Colonic mucosa (tissue), 4 donors: ENCODE measurements around the gene ETV6. TPM values are rescaled to one million over a fixed set of nuclear protein-coding genes. Genes with fewer than 3 reads are reported as not detected.

Experiments used
- DNase-seq: peaks from one replicate; pipeline ENCODE4 v3.0.0-alpha.2; 2020
- H3K27ac ChIP-seq: fragments of 200-600 bp; one replicate; pipeline ENCODE4 v1.8.0; 2021
- H3K27me3 ChIP-seq: fragments of 200-600 bp; one replicate; pipeline ENCODE4 v1.8.0; 2021
- H3K36me3 ChIP-seq: fragments of 200-600 bp; one replicate; pipeline ENCODE4 v1.8.0; 2021
- H3K4me1 ChIP-seq: fragments of 200-600 bp; one replicate; pipeline ENCODE4 v1.8.0; 2021; ENCODE audit warnings: mild to moderate bottlenecking
- H3K4me3 ChIP-seq: fragments of 200-600 bp; one replicate; pipeline ENCODE4 v1.8.0; 2021
- H3K9ac ChIP-seq, 2 donors: one replicate each; pipeline ENCODE4 v1.7.0; 2013; ENCODE audit warnings: control low read depth in 2 of 2, low read depth in 2 of 2, low read length in 2 of 2
- H3K9me3 ChIP-seq: fragments of 200-600 bp; one replicate; pipeline ENCODE4 v1.8.0; 2021
- intact Hi-C: fragments of 100-400 bp; cut with DNase I; formaldehyde crosslinking; loops from one replicate; pipeline ENCODE4 v1.14.1; 2022
- total RNA-seq, 2 donors: library from RNA; stranded (reverse); fragmentation: NEBNext Ultra II Directional in 1 of 2; extraction: Animal tissue kit (Norgen Biotek cat#: 25700) in 1 of 2; gene quantifications; one replicate each; pipeline ENCODE4 v1.2.1, GENCODE V29; 2021
- TF ChIP-seq, protein P1 (sequence below): fragments of 200-600 bp; IDR thresholded peaks from one replicate; pipeline ENCODE4 v1.8.0; 2022; ENCODE audit warnings: antibody characterized with exemption, mild to moderate bottlenecking
- donor health status: healthy.
- donor health status: DM: no; HTN: no; CAD: no.
- donor health status: DM: no; HTN: no; CAD: no.

Gene ETV6
- total RNA-seq, 2 donors from 2014 or later = 49.2 to 73.1 TPM

DNA sequence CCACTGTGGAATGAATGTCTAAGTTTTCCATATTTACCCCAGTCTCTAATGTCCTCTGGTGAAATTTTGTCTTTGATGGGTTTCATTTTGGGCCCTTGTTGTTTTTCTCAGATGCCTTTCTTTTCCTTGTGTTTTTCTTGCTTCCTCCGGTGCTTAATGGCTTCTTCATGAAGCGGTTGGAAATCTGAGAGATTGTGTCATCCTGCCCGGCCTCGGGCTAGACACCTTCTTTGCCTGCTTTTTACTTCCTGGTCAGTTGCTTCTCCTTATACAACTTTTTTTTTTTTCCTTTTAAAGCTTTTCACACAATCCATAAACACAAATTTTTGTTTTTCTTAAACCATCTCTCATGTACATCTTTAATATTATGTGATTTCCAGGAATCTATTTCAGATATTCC is 7.1 kb downstream of the ETV6 start:
- Histone ChIP-seq H3K9me3 (no peaks in the 10 kb centered on the region), H3K27ac (no peak overlapping the region), H3K27me3 (no peaks in the 10 kb centered on the region), H3K4me3 (no peak overlapping the region), H3K36me3 (no peaks in the 10 kb centered on the region), H3K9ac (no peak overlapping the region), H3K4me1 (peaks cover 5% of the 10 kb centered on the region)
- no peak for DNase-seq
- intact Hi-C loops = no loop called here
- TF ChIP-seq, protein P1, sequence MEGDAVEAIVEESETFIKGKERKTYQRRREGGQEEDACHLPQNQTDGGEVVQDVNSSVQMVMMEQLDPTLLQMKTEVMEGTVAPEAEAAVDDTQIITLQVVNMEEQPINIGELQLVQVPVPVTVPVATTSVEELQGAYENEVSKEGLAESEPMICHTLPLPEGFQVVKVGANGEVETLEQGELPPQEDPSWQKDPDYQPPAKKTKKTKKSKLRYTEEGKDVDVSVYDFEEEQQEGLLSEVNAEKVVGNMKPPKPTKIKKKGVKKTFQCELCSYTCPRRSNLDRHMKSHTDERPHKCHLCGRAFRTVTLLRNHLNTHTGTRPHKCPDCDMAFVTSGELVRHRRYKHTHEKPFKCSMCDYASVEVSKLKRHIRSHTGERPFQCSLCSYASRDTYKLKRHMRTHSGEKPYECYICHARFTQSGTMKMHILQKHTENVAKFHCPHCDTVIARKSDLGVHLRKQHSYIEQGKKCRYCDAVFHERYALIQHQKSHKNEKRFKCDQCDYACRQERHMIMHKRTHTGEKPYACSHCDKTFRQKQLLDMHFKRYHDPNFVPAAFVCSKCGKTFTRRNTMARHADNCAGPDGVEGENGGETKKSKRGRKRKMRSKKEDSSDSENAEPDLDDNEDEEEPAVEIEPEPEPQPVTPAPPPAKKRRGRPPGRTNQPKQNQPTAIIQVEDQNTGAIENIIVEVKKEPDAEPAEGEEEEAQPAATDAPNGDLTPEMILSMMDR = no peak

DNA sequence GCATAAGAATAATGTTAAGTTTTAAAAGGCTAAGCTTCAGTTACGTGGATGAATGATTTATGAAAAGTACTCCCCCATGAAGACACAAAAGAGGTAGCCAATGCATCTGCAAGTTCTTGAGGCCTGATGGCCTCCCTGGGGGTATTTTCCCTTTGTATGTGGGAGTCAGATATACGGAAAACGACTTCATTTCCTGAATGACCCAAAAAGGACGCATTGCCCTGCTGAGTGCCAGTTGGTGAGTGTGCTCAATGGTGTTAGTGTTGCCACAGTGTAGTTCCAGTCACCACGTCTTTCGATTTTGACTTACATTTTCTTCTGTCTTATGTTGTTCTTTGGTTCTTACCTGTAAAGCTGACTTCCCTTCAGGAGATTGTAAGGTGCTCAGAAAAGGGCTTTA is 8.0 kb downstream of the ETV6 start:
- intact Hi-C loops = no loop called here
- Histone ChIP-seq H3K36me3 (no peaks in the 10 kb centered on the region), H3K27me3 (no peaks in the 10 kb centered on the region), H3K9ac (no peak overlapping the region), H3K9me3 (no peaks in the 10 kb centered on the region), H3K4me1 (peaks cover 5% of the 10 kb centered on the region), H3K27ac (no peak overlapping the region), H3K4me3 (no peak overlapping the region)
- TF ChIP-seq, protein P1 = no peak
- DNase-seq = no peak

DNA sequence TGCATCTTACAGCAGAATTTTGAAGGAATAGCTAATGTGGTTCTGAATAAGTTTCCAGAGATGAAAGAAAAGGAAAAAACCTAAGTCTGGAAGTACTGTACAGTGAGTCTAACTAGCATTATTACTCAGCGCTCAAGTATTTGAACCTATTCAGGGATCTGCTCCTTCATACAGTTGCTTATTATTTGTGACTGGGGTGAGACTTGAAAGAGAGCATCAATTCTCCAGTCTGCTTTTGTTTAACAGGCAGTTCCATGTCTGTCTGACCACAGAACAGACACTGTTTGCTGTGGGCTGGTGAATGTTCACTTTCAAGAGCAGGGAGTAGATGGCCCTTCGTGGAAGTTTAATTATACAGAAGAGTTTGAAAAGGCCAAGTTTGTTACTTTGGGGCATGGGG is 9.3 kb downstream of the ETV6 start:
- H3K27me3 ChIP-seq = no peaks in the 10 kb centered on the region

DNA sequence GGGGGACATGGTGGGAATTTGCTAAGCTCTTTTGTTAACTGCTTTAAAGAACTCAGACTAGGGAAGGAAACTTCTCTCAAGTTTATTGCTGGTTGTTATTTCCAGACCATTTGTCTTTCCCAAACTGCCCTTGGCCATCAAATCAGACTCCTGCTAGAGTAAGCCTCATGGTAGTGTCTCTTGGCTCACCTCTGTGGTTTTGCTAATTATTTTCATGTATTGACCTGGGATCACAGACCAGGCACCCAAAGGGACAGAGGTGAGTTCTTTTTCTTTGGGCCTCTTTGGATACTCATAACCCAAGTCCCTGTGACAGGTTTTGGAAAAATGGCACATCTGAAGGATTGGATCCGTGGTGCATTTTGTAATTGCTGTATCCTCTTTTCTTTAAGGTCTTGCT is 11.2 kb downstream of the ETV6 start:
- DNase-seq = no peak
- TF ChIP-seq, protein P1 = no peak
- H3K9me3 ChIP-seq = no peaks in the 10 kb centered on the region
- H3K36me3 ChIP-seq = no peaks in the 10 kb centered on the region
- no peak overlapping the region for H3K4me3 ChIP-seq
- intact Hi-C loops = no loop called here
- H3K27ac ChIP-seq = no peak overlapping the region
- H3K27me3 ChIP-seq = no peaks in the 10 kb centered on the region
- H3K9ac ChIP-seq = no peak overlapping the region
- no peaks in the 10 kb centered on the region for H3K4me1 ChIP-seq

More for the DNA sequence above, 9.3 kb downstream of the ETV6 start:
- Histone ChIP-seq H3K4me1 (no peaks in the 10 kb centered on the region), H3K9ac (no peak overlapping the region), H3K9me3 (no peaks in the 10 kb centered on the region), H3K4me3 (no peak overlapping the region), H3K36me3 (no peaks in the 10 kb centered on the region), H3K27ac (no peak overlapping the region)
- TF ChIP-seq, protein P1 = no peak
- intact Hi-C loops = no loop called here
- no peak for DNase-seq

DNA sequence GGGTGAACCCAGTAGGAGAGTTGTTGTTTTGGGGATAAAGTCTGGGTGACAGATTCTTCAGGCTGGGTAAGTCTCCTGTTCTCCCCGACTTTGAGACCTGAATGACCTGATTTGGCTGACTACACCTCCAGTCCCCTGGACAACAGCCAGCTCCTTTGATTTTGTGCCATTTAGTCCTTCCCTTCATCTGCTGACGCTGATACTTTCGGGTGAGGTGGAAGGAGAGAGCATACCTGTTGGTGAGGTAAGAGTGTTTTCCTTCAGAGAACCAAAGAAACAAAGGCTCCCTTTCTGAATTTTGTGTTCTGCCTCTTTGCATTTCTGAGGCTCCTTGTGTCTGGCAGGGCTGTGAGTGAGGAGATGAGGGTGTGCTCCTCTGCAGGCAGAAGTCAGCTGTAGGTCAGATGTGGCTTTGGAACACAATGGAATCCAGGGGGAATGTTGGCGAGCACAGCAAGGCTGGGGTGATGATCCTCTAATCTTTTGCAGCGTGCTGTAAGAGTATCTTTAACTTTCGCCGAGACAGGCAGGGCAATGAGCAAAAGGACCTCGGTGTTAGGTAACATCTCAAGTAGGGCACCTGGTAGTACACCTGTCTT is 12.1 kb downstream of the ETV6 start:
- Histone ChIP-seq H3K27ac (no peak overlapping the region), H3K4me3 (no peak overlapping the region), H3K4me1 (no peaks in the 10 kb centered on the region), H3K36me3 (no peaks in the 10 kb centered on the region), H3K9me3 (no peaks in the 10 kb centered on the region), H3K9ac (no peak overlapping the region), H3K27me3 (no peaks in the 10 kb centered on the region)
- intact Hi-C loops = no loop called here
- DNase-seq = no peak
- TF ChIP-seq, protein P1 = no peak
